CD14-positive monocyte (primary cell): ENCODE data around the gene DEPDC1. TPM values are rescaled to one million over a fixed set of nuclear protein-coding genes. Genes with fewer than 3 reads are reported as not detected.

Source experiments
- DNase-seq, 3 donors: peaks; one replicate each; pipeline ENCODE4 v3.0.0-alpha.2; 2011 to 2022
- H2AFZ ChIP-seq: 2 replicates; pipeline ENCODE4 v1.6.0; 2012; ENCODE audit warnings: mild to moderate bottlenecking, low read depth, low read length, inconsistent platforms; ENCODE audit not compliant: insufficient read depth, poor library complexity, severe bottlenecking
- H3K27ac ChIP-seq, 2 donors: 1 replicate in 1 of 2; 2 replicates in 1 of 2; pipeline ENCODE4 v1.5.1; 2012 to 2013; ENCODE audit warnings: low read length in 2 of 2, control low read depth in 1 of 2, inconsistent platforms in 1 of 2, low read depth in 1 of 2, mild to moderate bottlenecking in 1 of 2
- H3K27me3 ChIP-seq, 2 donors: one replicate each; pipeline versions ENCODE4 v1.6.0 to v1.6.1; 2011 to 2013; ENCODE audit warnings: low read length in 2 of 2; ENCODE audit not compliant: control insufficient read depth in 2 of 2, insufficient read depth in 2 of 2
- H3K36me3 ChIP-seq, 2 donors: replicated peaks in 1 of 2; 1 replicate in 1 of 2; 2 replicates in 1 of 2; pipeline versions ENCODE4 v1.5.1 to v1.6.1; 2012 to 2013; ENCODE audit warnings: low read length in 2 of 2, control low read depth in 1 of 2, inconsistent platforms in 1 of 2, mild to moderate bottlenecking in 1 of 2; ENCODE audit not compliant: insufficient read depth in 2 of 2, control insufficient read depth in 1 of 2
- H3K4me1 ChIP-seq, 2 donors: 1 replicate in 1 of 2; 2 replicates in 1 of 2; pipeline versions ENCODE4 v1.5.1 to v1.6.1; 2012 to 2013; ENCODE audit warnings: low read length in 2 of 2, control low read depth in 1 of 2, inconsistent platforms in 1 of 2, mild to moderate bottlenecking in 1 of 2, moderate library complexity in 1 of 2; ENCODE audit not compliant: insufficient read depth in 2 of 2, control insufficient read depth in 1 of 2
- H3K4me2 ChIP-seq: replicated peaks from 2 replicates; pipeline ENCODE3; 2012; ENCODE audit warnings: low read length, moderate library complexity, mild to moderate bottlenecking; ENCODE audit not compliant: poor library complexity, severe bottlenecking; ENCODE audit errors: extremely low read depth
- H3K4me3 ChIP-seq, 3 experiments: fragments of 200-600 bp in 1 of 3; sonication (generic) in 1 of 3; replicated peaks in 1 of 3; 1 replicate in 2 of 3; 2 replicates in 1 of 3; pipeline ENCODE4 v1.5.1; 2011 to 2013; ENCODE audit warnings: low read length in 3 of 3, mild to moderate bottlenecking in 3 of 3, control low read depth in 2 of 3, low read depth in 2 of 3, inconsistent platforms in 1 of 3, moderate library complexity in 1 of 3
- H3K79me2 ChIP-seq: 2 replicates; pipeline ENCODE4 v1.6.0; 2012; ENCODE audit warnings: mild to moderate bottlenecking, control low read depth, inconsistent platforms, low read length, moderate library complexity; ENCODE audit not compliant: insufficient read depth
- H3K9ac ChIP-seq: 2 replicates; pipeline ENCODE4 v1.6.0; 2017; ENCODE audit warnings: low read length, mild to moderate bottlenecking; ENCODE audit not compliant: insufficient read depth, poor library complexity, severe bottlenecking
- H3K9me3 ChIP-seq, 2 donors: replicated peaks in 1 of 2; 1 replicate in 1 of 2; 2 replicates in 1 of 2; pipeline versions ENCODE4 v1.5.1 to v1.6.1; 2012 to 2013; ENCODE audit warnings: low read length in 2 of 2, control low read depth in 1 of 2; ENCODE audit not compliant: control insufficient read depth in 1 of 2, insufficient read depth in 1 of 2
- H4K20me1 ChIP-seq: 2 replicates; pipeline ENCODE4 v1.6.0; 2012; ENCODE audit warnings: mild to moderate bottlenecking, low read length, control low read depth, moderate library complexity; ENCODE audit not compliant: insufficient read depth
- H3K27ac Mint-ChIP-seq, 7 donors: one replicate each; pipeline ENCODE4 v1.8.0; 2020; ENCODE audit warnings: mild to moderate bottlenecking in 7 of 7, mixed read lengths in 7 of 7, moderate library complexity in 6 of 7, inconsistent platforms in 2 of 7
- H3K27me3 Mint-ChIP-seq, 3 donors: one replicate each; pipeline ENCODE4 v1.8.0; 2021 to 2022; ENCODE audit warnings: low read depth in 3 of 3, mild to moderate bottlenecking in 3 of 3, mixed read lengths in 3 of 3, moderate library complexity in 3 of 3, inconsistent platforms in 1 of 3
- H3K36me3 Mint-ChIP-seq, 2 donors: one replicate each; pipeline ENCODE4 v1.8.0; 2020; ENCODE audit warnings: mixed read lengths in 2 of 2, inconsistent platforms in 1 of 2, mild to moderate bottlenecking in 1 of 2
- H3K4me1 Mint-ChIP-seq: one replicate; pipeline ENCODE4 v1.8.0; 2020; ENCODE audit warnings: mild to moderate bottlenecking, mixed read lengths
- H3K4me3 Mint-ChIP-seq, 2 donors: one replicate each; pipeline ENCODE4 v1.8.0; 2020; ENCODE audit warnings: mild to moderate bottlenecking in 2 of 2, mixed read lengths in 2 of 2, moderate library complexity in 1 of 2
- H3K9me3 Mint-ChIP-seq, 7 donors: one replicate each; pipeline ENCODE4 v1.8.0; 2020 to 2022; ENCODE audit warnings: mixed read lengths in 7 of 7, mild to moderate bottlenecking in 6 of 7, moderate library complexity in 6 of 7, inconsistent platforms in 2 of 7
- CTCF ChIP-seq: fragments of 200-600 bp; IDR thresholded peaks from one replicate; pipeline ENCODE4 v1.8.0; 2022; ENCODE audit warnings: antibody characterized with exemption, mild to moderate bottlenecking
- WGBS: methylation state at CpG from one replicate; pipeline ENCODE4 v1.1.5; 2013; ENCODE audit warnings: missing lambda C conversion rate; ENCODE audit not compliant: insufficient coverage; 5-methylcytosine and 5-hydroxymethylcytosine counted together
- intact Hi-C, 2 donors: fragments of 100-400 bp; cut with micrococcal nuclease; formaldehyde crosslinking; loops; one replicate each; pipeline versions ENCODE4 v1.15.0 to v1.15.1; 2023
- polyA plus RNA-seq, 3 donors: library from polyadenylated mRNA; depleted of rRNA in 1 of 3; unstranded in 2 of 3; stranded (reverse) in 1 of 3; fragments of 300-500 nt in 2 of 3; fragments of >200 nt in 1 of 3; fragmentation: Illumina TruSeq in 2 of 3; gene quantifications; 1 replicate in 2 of 3; 2 replicates in 1 of 3; pipeline ENCODE4 v1.2.3, GENCODE V29; 2012 to 2021

Gene DEPDC1
- polyA plus RNA-seq, 3 donors = 0.04 to 0.24 TPM; not detected in 1

- H3K4me3 ChIP-seq = no peak overlapping the region
- Mint-ChIP-seq H3K27ac (no peak overlapping the region), H3K36me3 (peaks cover 20 to 22% of the 10 kb centered on the region in 2 donors), H3K9me3 (no peaks in the 10 kb centered on the region), H3K27me3 (no peaks in the 10 kb centered on the region), H3K4me1 (no peaks in the 10 kb centered on the region), H3K4me3 (no peak overlapping the region)
- H3K4me2 ChIP-seq = no peak overlapping the region
- H3K79me2 ChIP-seq = no peaks in the 10 kb centered on the region
- TF ChIP-seq CTCF = no peak
- intact Hi-C loops = no loop called here
- H3K36me3 ChIP-seq = peaks cover 15 to 47% of the 10 kb centered on the region in 2 donors
- H3K27ac ChIP-seq = no peak overlapping the region
- H3K4me1 ChIP-seq = no peaks in the 10 kb centered on the region
- no peaks in the 10 kb centered on the region for H3K9me3 ChIP-seq
- H3K27me3 ChIP-seq = no peaks in the 10 kb centered on the region
- no peaks in the 10 kb centered on the region for H4K20me1 ChIP-seq
- H2AFZ ChIP-seq = no peak overlapping the region
- H3K9ac ChIP-seq = no peak overlapping the region
- DNase-seq = no peak
These were observed 23.8 kb downstream of the DEPDC1 start for GRCh38 chr1:68473060-68473459.

- Histone ChIP-seq H3K9me3 (no peaks in the 10 kb centered on the region), H3K4me2 (no peak overlapping the region), H3K9ac (no peak overlapping the region), H3K36me3 (peaks cover 0 to 24% of the 10 kb centered on the region in 2 donors), H3K79me2 (no peaks in the 10 kb centered on the region), H3K27me3 (no peaks in the 10 kb centered on the region), H2AFZ (no peak overlapping the region), H3K27ac (no peak overlapping the region), H4K20me1 (no peaks in the 10 kb centered on the region), H3K4me1 (no peaks in the 10 kb centered on the region), H3K4me3 (no peak overlapping the region)
- DNase-seq = no peak
- no peak overlapping the region for H3K27ac Mint-ChIP-seq
- no peaks in the 10 kb centered on the region for H3K4me1 Mint-ChIP-seq
- intact Hi-C loops = no loop called here
- H3K9me3 Mint-ChIP-seq = no peaks in the 10 kb centered on the region
- no peak overlapping the region for H3K4me3 Mint-ChIP-seq
- peaks cover 8 to 10% of the 10 kb centered on the region in 2 donors for H3K36me3 Mint-ChIP-seq
- H3K27me3 Mint-ChIP-seq = no peaks in the 10 kb centered on the region
- whole genome bisulfite sequencing = no CpG with 5 or more reads among the region's 2 CpGs
- TF ChIP-seq CTCF = peak; percentile 16
These were observed 26.4 kb downstream of the DEPDC1 start for GRCh38 chr1:68470388-68470970.
